NT2/D1 (cell line): ENCODE measurements around the gene ARHGEF4.

ENCODE experiments used
- DNase-seq: peaks from one replicate; pipeline ENCODE4 v3.0.0-alpha.2; 2011; ENCODE audit warnings: low read depth, low spot score
- H3K27me3 ChIP-seq: 2 replicates; pipeline ENCODE4 v1.6.0; 2011; ENCODE audit warnings: mild to moderate bottlenecking; ENCODE audit not compliant: insufficient read length, insufficient read depth
- H3K36me3 ChIP-seq: 2 replicates; pipeline ENCODE4 v1.6.1; 2011; ENCODE audit warnings: mild to moderate bottlenecking, low read length, mixed read lengths; ENCODE audit not compliant: insufficient read depth, insufficient read length
- H3K4me1 ChIP-seq: 2 replicates; pipeline ENCODE4 v1.5.1; 2011; ENCODE audit not compliant: insufficient read depth, insufficient read length
- H3K4me3 ChIP-seq: 2 replicates; pipeline ENCODE4 v1.5.1; 2011; ENCODE audit warnings: low read depth; ENCODE audit not compliant: insufficient read length
- H3K9ac ChIP-seq: 2 replicates; pipeline ENCODE4 v1.6.0; 2011; ENCODE audit warnings: low read depth; ENCODE audit not compliant: insufficient read length
- H3K9me3 ChIP-seq: 2 replicates; pipeline ENCODE4 v1.5.1; 2011; ENCODE audit warnings: mild to moderate bottlenecking, low read length; ENCODE audit not compliant: insufficient read depth
- SUZ12 ChIP-seq: IDR thresholded peaks from 2 replicates; pipeline ENCODE4 v1.6.1; 2011; ENCODE audit not compliant: insufficient read length, insufficient read depth; ENCODE audit errors: extremely low read depth
- YY1 ChIP-seq: IDR thresholded peaks from 2 replicates; pipeline ENCODE4 v1.6.1; 2011; ENCODE audit not compliant: insufficient read length, insufficient read depth
- ZNF274 ChIP-seq: IDR thresholded peaks from 2 replicates; pipeline ENCODE4 v1.6.1; 2011; ENCODE audit warnings: mild to moderate bottlenecking, low read depth, low read length

Gene ARHGEF4

DNA sequence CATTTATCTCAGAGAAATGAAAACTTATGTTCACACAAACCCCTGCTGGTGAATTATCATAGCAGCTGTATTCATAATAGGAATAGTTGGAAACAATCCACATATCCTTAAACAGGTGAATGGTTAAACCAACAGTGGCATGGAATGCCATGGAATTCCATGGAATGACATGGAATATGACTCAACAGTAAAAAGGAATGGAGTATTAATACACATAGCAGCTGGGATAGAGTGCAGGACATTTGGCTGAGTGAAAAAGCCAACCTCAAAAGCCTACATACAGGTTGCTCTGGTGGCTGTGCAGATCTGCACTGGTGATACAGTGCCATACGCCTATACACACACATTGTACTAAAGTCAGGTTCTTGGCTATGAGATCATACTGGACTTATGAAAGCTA lies 187.0 kb downstream of the ARHGEF4 start:
- Histone ChIP-seq H3K9me3 (peaks cover 16% of the 10 kb centered on the region; the same call in 1 of the 2 replicates), H3K4me3 (no peak overlapping the region), H3K36me3 (no peaks in the 10 kb centered on the region), H3K4me1 (no peaks in the 10 kb centered on the region), H3K27me3 (no peaks in the 10 kb centered on the region), H3K9ac (no peak overlapping the region)
- no peak for DNase-seq
- no peak for TF ChIP-seq YY1
- TF ChIP-seq SUZ12 = no peak
- no peak for TF ChIP-seq ZNF274

DNA sequence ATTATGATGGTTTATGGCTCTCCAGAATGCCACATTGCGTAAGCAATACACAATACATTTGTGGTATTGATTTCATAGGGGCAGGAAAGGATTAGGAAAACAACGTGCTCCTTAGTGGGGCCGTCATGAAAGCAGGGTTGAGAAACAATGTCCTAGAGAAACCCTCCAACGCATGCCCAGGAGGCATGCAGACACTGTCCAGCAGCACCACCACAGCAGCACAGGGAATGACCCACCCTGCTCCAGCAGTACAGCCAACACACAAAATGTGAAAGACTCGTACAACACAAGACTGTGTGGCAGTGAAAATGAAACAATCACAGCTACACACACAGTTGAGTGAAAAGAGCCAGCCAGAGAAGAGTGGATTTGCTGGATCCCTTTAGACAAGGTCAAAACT lies 190.2 kb downstream of the ARHGEF4 start:
- no peak for DNase-seq
- no peak for TF ChIP-seq ZNF274
- no peak for TF ChIP-seq SUZ12
- no peak for TF ChIP-seq YY1
- Histone ChIP-seq H3K27me3 (no peaks in the 10 kb centered on the region), H3K36me3 (no peaks in the 10 kb centered on the region), H3K9ac (no peak overlapping the region), H3K9me3 (peaks cover 16% of the 10 kb centered on the region; the same call in 1 of the 2 replicates), H3K4me3 (no peak overlapping the region), H3K4me1 (peaks cover 5% of the 10 kb centered on the region)

DNA sequence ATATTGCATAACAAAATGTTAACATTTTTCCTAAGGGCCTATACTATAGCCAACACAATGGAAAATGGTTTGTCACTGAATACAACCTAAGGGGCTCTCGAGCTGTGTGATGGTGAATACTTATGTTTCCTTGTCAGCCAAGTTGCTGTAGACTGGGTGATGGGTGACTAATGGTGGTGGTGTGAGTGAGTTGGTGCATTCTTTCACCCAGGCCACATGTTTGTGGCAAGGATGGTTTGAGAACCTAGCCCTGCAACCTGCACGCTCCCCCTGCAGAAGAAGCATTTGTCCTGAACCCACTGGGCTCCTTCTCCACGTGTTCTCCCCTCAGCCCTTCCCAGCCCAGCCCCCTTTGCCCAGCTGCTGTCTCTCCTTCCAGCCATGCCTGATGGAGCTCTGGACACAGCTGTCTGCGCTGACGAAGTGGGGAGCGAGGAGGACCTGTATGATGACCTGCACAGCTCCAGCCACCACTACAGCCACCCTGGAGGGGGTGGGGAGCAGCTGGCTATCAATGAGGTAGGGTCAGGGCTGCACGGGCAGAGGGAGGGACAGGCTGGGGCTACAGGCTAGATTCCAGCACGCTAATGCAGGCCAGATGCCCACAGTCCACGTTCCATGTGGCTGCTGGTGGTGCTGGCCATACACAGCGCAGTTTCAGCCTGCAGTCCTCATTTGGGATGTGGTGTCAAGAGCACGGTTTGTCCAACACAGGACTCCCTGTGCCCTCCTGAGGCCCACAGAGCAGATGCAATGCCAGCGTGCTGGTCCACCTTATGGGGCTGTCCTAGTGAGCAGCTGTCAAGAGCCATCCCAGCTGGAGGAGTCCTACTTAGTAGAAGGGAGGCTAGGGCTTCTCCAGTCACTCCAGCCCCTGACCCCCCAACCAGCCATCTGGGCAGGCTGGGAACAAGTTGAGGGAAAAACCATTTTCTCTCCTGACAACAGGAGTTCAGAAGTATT lies 191.1 kb downstream of the ARHGEF4 start:
- DNase-seq = no peak
- Histone ChIP-seq H3K4me1 (peaks cover 7% of the 10 kb centered on the region), H3K4me3 (no peak overlapping the region), H3K9me3 (peaks cover 16% of the 10 kb centered on the region; the same call in 1 of the 2 replicates), H3K36me3 (no peaks in the 10 kb centered on the region), H3K27me3 (no peaks in the 10 kb centered on the region), H3K9ac (no peak overlapping the region)
- TF ChIP-seq YY1 (no peak), ZNF274 (no peak), SUZ12 (no peak)

DNA sequence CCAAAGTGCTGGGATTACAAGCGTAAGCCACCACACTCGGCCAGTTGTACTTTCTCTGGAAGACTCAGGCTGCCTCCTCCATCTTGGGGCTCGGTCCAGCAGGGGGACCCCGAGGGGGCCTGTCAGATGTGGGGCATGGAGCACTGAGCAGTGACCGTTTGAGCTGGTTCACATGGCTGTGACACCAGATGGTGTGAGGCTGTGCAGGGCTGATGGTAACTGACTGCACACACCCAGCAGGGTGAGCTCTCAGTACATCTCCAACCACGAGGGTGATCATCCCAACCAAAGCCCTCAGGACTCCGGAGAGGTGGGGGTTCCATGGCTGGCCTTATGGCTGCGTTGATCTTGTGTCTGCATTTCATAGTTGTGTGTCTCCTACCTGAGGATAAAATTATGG lies 193.1 kb downstream of the ARHGEF4 start:
- Histone ChIP-seq H3K9me3 (peaks cover 16% of the 10 kb centered on the region; the same call in 1 of the 2 replicates), H3K4me1 (peaks cover 10% of the 10 kb centered on the region), H3K36me3 (no peaks in the 10 kb centered on the region), H3K27me3 (peaks cover 16% of the 10 kb centered on the region), H3K4me3 (no peak overlapping the region), H3K9ac (no peak overlapping the region)
- no peak for TF ChIP-seq YY1
- no peak for TF ChIP-seq ZNF274
- TF ChIP-seq SUZ12 = no peak
- no peak for DNase-seq

DNA sequence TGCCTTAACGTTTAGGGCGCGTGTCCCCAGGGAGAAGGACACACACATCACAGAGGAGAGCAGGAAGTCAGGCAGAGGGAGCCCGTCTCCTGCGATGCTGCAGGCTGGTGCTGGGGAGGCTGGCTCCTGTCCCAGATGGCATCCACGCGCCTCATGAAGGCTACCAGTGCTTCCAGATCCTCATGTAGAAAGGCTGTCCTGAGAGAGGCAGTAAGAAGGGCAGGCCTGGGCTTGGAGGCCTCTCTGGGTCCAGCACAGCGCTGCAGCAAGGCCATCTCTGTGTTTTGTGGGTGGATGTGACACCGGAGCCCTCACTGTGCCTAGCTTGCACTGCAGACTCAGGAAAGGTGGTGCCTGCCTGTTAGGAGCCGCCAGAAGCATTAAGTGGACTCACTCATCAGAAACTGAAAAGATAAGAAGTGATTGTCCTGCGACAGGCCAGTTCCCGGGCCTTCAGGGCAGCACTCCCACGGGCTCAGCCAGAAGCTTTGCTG lies 193.8 kb downstream of the ARHGEF4 start:
- Histone ChIP-seq H3K9ac (no peak overlapping the region), H3K27me3 (peaks cover 21% of the 10 kb centered on the region), H3K4me1 (peaks cover 12% of the 10 kb centered on the region), H3K36me3 (no peaks in the 10 kb centered on the region), H3K4me3 (no peak overlapping the region), H3K9me3 (peaks cover 16% of the 10 kb centered on the region; the same call in 1 of the 2 replicates)
- no peak for TF ChIP-seq SUZ12
- TF ChIP-seq YY1 = no peak
- DNase-seq = no peak

DNA sequence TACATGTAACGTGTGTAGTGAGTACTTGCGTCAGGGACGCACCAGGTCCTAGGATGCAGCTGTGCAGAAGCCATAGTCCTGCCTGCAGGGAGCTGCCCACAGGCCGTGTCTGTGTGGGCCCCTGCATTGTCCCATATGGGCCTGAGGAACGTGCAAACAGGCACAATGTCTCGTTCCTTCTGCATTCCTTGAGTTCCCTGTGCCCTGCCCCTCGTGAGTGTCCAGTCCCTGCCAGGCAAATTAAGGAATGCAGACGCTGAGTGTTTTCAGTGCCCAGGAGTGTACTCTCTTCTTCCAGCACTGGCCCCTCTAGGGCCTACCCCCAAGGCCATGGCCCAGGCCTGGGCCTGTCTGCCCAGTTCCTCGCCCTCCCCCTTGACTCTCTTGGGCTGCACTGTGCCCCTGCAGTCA lies 194.7 kb downstream of the ARHGEF4 start:
- no peak for DNase-seq
- no peak overlapping the region for H3K4me3 ChIP-seq
- H3K9me3 ChIP-seq = peaks cover 16% of the 10 kb centered on the region; the same call in 1 of the 2 replicates
- H3K9ac ChIP-seq = no peak overlapping the region
- H3K36me3 ChIP-seq = no peaks in the 10 kb centered on the region
- H3K4me1 ChIP-seq = peaks cover 13% of the 10 kb centered on the region
- H3K27me3 ChIP-seq = peaks cover 30% of the 10 kb centered on the region
- TF ChIP-seq ZNF274 (no peak), YY1 (no peak), SUZ12 (no peak)

DNA sequence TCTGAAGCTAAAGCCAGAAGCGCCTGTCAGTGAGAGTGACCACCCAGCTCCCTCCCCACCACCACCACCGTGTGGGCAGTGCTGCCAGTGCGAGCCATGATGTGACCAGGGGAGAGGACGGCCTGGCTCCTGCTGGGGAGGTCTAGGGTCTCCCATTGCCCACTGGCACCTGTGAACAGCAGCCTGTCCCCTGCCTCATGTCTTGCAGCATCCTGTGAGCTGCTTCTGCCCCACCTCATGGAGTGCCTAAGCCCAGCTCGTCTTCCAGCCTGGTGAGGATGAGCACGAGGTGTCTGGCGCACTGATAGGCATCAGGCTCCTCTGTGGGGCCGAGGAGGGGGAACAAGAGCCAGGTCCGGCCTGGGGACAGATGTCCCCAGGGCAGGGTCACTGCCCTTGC lies 195.2 kb downstream of the ARHGEF4 start:
- no peak for DNase-seq
- no peaks in the 10 kb centered on the region for H3K36me3 ChIP-seq
- peaks cover 35% of the 10 kb centered on the region for H3K27me3 ChIP-seq
- peaks cover 14% of the 10 kb centered on the region; the same call in 1 of the 2 replicates for H3K9me3 ChIP-seq
- H3K4me1 ChIP-seq = peaks cover 14% of the 10 kb centered on the region
- no peak for TF ChIP-seq YY1
- TF ChIP-seq ZNF274 = no peak
- no peak for TF ChIP-seq SUZ12
- H3K9ac ChIP-seq = no peak overlapping the region
- no peak overlapping the region for H3K4me3 ChIP-seq
